HG03045 (cell line): ENCODE data around the gene NXF2B.
"Not testable (repeated sequence)": the region's sequence is repeated elsewhere in the genome, so short reads cannot be mapped to it uniquely, and the experiment has no call there.

Source experiments
- ATAC-seq: cut with Tn5 transposase; IDR thresholded peaks from one replicate; pipeline ENCODE4 v1.9.1; 2021; ENCODE audit warnings: mild to moderate bottlenecking, moderate library complexity; ENCODE audit not compliant: unreplicated experiment

The NXF2B gene

GRCh38 chrX:102439908-102440307, at the start of gene NXF2B:
Gene NXF2B, minus strand, starts transcription at chrX:102440008. Its CDS starts 59,972 bp downstream, at chrX:102380036.
- ATAC-seq, result not testable (repeated sequence)

- ATAC-seq, result not testable (repeated sequence)
Measured at GRCh38 chrX:102478765-102479164, 39.0 kb upstream of the NXF2B start.

- ATAC-seq, result not testable (repeated sequence)
Measured at GRCh38 chrX:102471762-102472220, 32.0 kb upstream of the NXF2B start, which contains the start of gene TCP11X2. Gene TCP11X2, minus strand, starts transcription at chrX:102471812.

GRCh38 chrX:102470215-102470614, 30.4 kb upstream of the NXF2B start:
- not testable (repeated sequence) for ATAC-seq

GRCh38 chrX:102458615-102459014, 18.8 kb upstream of the NXF2B start:
- ATAC-seq, result not testable (repeated sequence)

GRCh38 chrX:102414493-102414892, 25.3 kb downstream of the NXF2B start:
- ATAC-seq, result not testable (repeated sequence)

- ATAC-seq, result no peak
Measured at GRCh38 chrX:102345916-102346315, 93.9 kb downstream of the NXF2B start.

- ATAC-seq, result no peak
Measured at GRCh38 chrX:102341867-102342266, 97.9 kb downstream of the NXF2B start.

- no peak for ATAC-seq
Measured at GRCh38 chrX:102339312-102340298, 100.2 kb downstream of the NXF2B start.

GRCh38 chrX:102338162-102338561, 101.6 kb downstream of the NXF2B start:
- ATAC-seq, result no peak
